Peyer's patch (tissue), 4 donors: ENCODE data around the gene PRICKLE3. TPM values are rescaled to one million over a fixed set of nuclear protein-coding genes. Genes with fewer than 3 reads are reported as not detected.
"Not testable (repeated sequence)": the region's sequence is repeated elsewhere in the genome, so short reads cannot be mapped to it uniquely, and the experiment has no call there.

Experiments used
- DNase-seq, 3 donors: peaks; one replicate each; pipeline ENCODE4 v3.0.0-alpha.2; 2017 to 2019
- H3K27ac ChIP-seq, 4 donors: fragments of 200-600 bp; sonication (generic); one replicate each; pipeline ENCODE4 v1.5.1; 2016 to 2019
- H3K27me3 ChIP-seq, 2 donors: fragments of 200-600 bp; sonication (generic); one replicate each; pipeline ENCODE4 v1.5.1; 2019
- H3K36me3 ChIP-seq, 3 donors: fragments of 200-600 bp; sonication (generic); one replicate each; pipeline ENCODE4 v1.5.1; 2016 to 2019
- H3K4me1 ChIP-seq, 4 donors: fragments of 200-600 bp; sonication (generic); one replicate each; pipeline ENCODE4 v1.5.1; 2016 to 2019
- H3K4me3 ChIP-seq, 4 donors: fragments of 200-600 bp; sonication (generic); 1 replicate in 3 of 4; 2 replicates in 1 of 4; pipeline ENCODE4 v1.5.1; 2016 to 2019; ENCODE audit warnings: mild to moderate bottlenecking in 1 of 4
- H3K9me3 ChIP-seq, 4 donors: fragments of 200-600 bp; sonication (generic); one replicate each; pipeline ENCODE4 v1.5.1; 2016 to 2019; ENCODE audit warnings: mild to moderate bottlenecking in 1 of 4
- CTCF ChIP-seq, 6 experiments: fragments of 450-650 bp in 4 of 6; fragments of 200-600 bp in 2 of 6; sonication (generic) in 1 of 6; IDR thresholded peaks; one replicate each; pipeline ENCODE4 v1.5.1; 2017 to 2019; ENCODE audit warnings: antibody characterized with exemption in 6 of 6, mild to moderate bottlenecking in 3 of 6, moderate library complexity in 1 of 6
- POLR2A ChIP-seq, 2 donors: fragments of 450-650 bp; IDR thresholded peaks; one replicate each; pipeline ENCODE4 v1.5.1; 2017; ENCODE audit warnings: antibody characterized with exemption in 2 of 2, mild to moderate bottlenecking in 2 of 2, moderate library complexity in 2 of 2
- total RNA-seq, 4 donors: library from RNA; depleted of rRNA; stranded (reverse); fragments of >200 nt; gene quantifications; one replicate each; pipeline ENCODE4 v1.1.0, GENCODE V29; 2016

Gene PRICKLE3
- total RNA-seq, 4 donors from 2014 or later: 22.5 to 47.0 (median 26.8) TPM

DNA sequence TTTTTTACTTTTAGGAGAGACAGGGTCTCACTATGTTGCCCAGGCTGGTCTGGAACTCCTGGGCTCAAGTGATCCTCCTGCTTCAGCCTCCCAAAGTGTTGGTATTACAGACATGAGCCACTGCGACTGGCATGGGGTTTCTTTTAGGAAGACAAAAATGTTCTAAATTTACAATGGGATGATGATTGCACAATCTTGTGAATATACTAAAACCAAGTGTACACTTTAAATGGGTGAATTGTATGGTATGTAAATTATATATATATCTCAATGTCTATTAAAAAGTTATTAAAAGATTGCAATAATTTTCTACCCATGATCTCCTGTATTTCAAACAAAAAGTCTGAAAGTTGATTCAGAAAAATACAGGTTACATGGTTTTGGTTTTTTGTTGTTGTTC is 32.7 kb downstream of the PRICKLE3 start:
- Histone ChIP-seq H3K9me3 (no peaks in the 10 kb centered on the region), H3K4me1 (no peaks in the 10 kb centered on the region), H3K4me3 (no peak overlapping the region), H3K27ac (no peak overlapping the region), H3K27me3 (no peaks in the 10 kb centered on the region), H3K36me3 (no peaks in the 10 kb centered on the region)
- no peak for DNase-seq
- TF ChIP-seq CTCF (IDR thresholded peaks at IDR 0.05) (no peak), POLR2A (IDR thresholded peaks at IDR 0.05) (no peak)

GRCh38 chrX:49149291-49149690 is 36.9 kb downstream of the PRICKLE3 start:
- peak overlapping the region in 3 of 4 donors; percentile 12 to 71 (median 60) for H3K27ac ChIP-seq
- not testable (repeated sequence) for H3K36me3 ChIP-seq, H3K9me3 ChIP-seq, DNase-seq, H3K27me3 ChIP-seq, H3K4me1 ChIP-seq, H3K4me3 ChIP-seq

DNA sequence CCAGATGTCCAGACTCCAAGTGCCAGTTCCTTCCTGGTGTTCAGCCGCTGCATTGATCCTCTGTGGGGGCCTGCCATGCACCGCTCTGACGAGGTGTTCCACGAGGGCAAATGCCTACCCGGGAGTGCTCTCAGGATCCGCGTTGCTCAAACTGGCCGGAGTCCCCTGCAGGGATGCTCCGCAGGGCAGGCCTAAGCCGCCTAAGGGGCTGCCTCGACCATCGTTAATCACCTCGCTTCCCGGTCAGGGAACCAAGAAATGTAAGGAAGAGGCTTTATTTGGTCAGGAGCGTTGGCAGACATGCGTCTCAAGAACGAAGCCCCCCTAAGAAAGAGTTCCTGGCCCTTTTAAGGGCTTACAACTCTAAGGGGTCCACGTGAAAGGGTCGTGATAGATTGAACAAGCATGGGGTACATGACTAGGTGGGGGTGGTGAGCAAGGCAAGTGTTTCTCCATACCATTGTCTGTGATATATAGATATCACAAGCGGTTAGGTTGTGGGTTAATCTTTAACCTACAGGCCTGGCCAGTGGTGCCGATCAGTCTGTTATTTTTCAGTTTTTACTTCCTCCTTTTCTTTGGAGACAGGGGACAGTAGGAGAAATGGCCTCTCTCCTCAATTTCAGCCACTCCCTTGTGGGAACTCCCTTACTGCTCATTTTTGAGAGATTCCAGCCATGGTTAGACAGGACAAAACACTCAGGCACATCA is 37.6 kb downstream of the PRICKLE3 start:
- not testable (repeated sequence) for H3K36me3 ChIP-seq, H3K9me3 ChIP-seq, H3K4me1 ChIP-seq, H3K27me3 ChIP-seq, H3K4me3 ChIP-seq, DNase-seq
- H3K27ac ChIP-seq: peak overlapping the region in 3 of 4 donors; percentile 27 to 71 (median 60)

DNA sequence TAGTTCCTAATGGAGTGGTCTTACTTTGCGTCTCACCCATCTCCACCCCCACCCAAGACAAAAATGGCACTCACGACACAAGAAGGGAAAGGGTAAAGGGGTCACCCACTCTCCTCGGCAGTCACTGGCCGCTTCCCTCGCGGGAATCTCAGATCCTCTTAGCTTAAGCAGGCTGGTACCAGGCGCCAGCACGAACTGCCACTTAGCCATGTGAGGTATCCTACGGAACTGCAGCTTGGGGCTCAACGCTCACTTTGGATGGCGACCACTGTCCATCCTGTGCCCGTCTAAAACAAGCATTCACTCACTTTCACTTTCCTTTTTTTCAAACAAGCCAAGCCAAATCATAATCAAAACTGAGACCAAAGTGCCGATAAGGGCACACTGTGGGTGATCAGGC is 38.2 kb downstream of the PRICKLE3 start:
- Histone ChIP-seq H3K27me3 (no peaks in the 10 kb centered on the region), H3K9me3 (no peaks in the 10 kb centered on the region), H3K27ac (no peak overlapping the region), H3K4me1 (no peaks in the 10 kb centered on the region), H3K4me3 (no peak overlapping the region), H3K36me3 (no peaks in the 10 kb centered on the region)
- TF ChIP-seq CTCF (IDR thresholded peaks at IDR 0.05): no peak
- no peak for TF ChIP-seq POLR2A (IDR thresholded peaks at IDR 0.05)
- DNase-seq: no peak

GRCh38 chrX:49147282-49147681 is 38.9 kb downstream of the PRICKLE3 start:
- Histone ChIP-seq H3K36me3 (no peaks in the 10 kb centered on the region), H3K27me3 (no peaks in the 10 kb centered on the region), H3K9me3 (no peaks in the 10 kb centered on the region), H3K27ac (no peak overlapping the region), H3K4me3 (no peak overlapping the region), H3K4me1 (no peaks in the 10 kb centered on the region)
- no peak for DNase-seq
- no peak for TF ChIP-seq CTCF (IDR thresholded peaks at IDR 0.05)

DNA sequence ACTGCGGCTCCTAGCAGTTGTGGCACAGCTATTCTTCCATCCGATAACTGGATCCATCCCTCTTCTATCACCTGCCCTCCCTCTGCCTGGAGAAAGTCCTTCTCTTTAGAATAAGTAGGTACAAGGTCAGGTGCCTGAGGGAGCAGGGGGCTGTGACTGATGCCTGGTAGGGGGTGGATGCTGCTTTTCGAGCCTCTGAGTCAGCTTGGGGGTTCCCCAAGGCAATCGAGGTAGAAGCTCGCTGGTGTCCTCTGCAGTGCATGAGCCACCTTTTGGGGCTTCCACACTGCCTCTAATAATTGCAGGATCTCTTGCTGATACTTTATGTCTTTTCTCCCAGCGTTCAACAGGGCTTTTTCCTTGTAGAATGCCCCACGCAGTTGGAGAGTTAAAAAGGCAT is 43.0 kb downstream of the PRICKLE3 start:
- not testable (repeated sequence) for H3K27me3 ChIP-seq, DNase-seq, H3K27ac ChIP-seq, H3K4me1 ChIP-seq, H3K36me3 ChIP-seq, H3K4me3 ChIP-seq
- H3K9me3 ChIP-seq: peaks cover 0 to 20% (median 7%) of the 10 kb centered on the region in 4 donors

DNA sequence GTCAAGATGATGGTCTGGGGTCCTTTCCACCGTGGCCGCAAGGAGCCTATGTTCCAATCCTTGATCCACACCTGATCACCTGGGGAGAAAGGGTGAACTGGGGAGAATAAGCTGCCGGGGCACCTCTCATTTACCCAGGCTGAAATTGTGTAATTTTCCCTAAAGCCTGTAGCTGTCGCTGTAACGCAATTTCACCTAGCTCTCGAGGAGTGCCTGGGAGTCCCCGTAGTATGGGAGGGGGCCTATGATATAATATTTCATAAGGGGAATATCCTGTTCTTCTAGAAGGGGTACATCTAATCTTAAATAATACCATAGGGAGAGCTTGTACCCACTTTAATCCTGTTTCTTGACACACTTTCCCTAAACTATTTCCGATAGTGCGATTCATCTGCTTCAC is 43.9 kb downstream of the PRICKLE3 start:
- H3K4me3 ChIP-seq, H3K4me1 ChIP-seq, H3K27me3 ChIP-seq, H3K36me3 ChIP-seq, H3K27ac ChIP-seq, DNase-seq: not testable (repeated sequence)
- peaks cover 0 to 20% (median 7%) of the 10 kb centered on the region in 4 donors for H3K9me3 ChIP-seq
- peak in 4 of 6 experiments; percentile 5 to 20 (median 14) for TF ChIP-seq CTCF (IDR thresholded peaks at IDR 0.05)
